ENCODE measurements around the gene UTP20.

Gene UTP20

GRCh38 chr12:101280006-101280505 lies at the start of gene UTP20:
UTP20 (plus strand) TSS chr12:101280105; CDS start chr12:101280283, 178 bp downstream.
- H3K36me3 Mint-ChIP-seq, result peaks cover 2% of the 10 kb centered on the region
- CTCF ChIA-PET, result no interaction called here
- no peaks in the 10 kb centered on the region for H3K9me3 Mint-ChIP-seq
- H3K27ac Mint-ChIP-seq, result peak within 1 kb of the TSS; percentile 73
- peaks cover 15% of the 10 kb centered on the region for H3K4me1 Mint-ChIP-seq
- DNase-seq, result peak; percentile 94
- peak within 1 kb of the TSS; percentile 90 for H3K4me3 Mint-ChIP-seq
- peaks cover 19% of the 10 kb centered on the region for H3K27me3 Mint-ChIP-seq

- no peaks in the 10 kb centered on the region for H3K27me3 Mint-ChIP-seq
- H3K4me3 Mint-ChIP-seq, result no peak overlapping the region
- DNase-seq, result no peak
Measured at GRCh38 chr12:101230547-101230946, 49.4 kb upstream of the UTP20 start.

GRCh38 chr12:101231636-101232035 lies 48.3 kb upstream of the UTP20 start:
- Mint-ChIP-seq H3K4me3 (no peak overlapping the region), H3K36me3 (no peaks in the 10 kb centered on the region), H3K27ac (no peak overlapping the region), H3K4me1 (no peaks in the 10 kb centered on the region), H3K27me3 (no peaks in the 10 kb centered on the region), H3K9me3 (no peaks in the 10 kb centered on the region)
- DNase-seq, result no peak
- CTCF ChIA-PET, result no interaction called here

More at GRCh38 chr12:101230547-101230946, 49.4 kb upstream of the UTP20 start:
- Mint-ChIP-seq H3K9me3 (no peaks in the 10 kb centered on the region), H3K36me3 (no peaks in the 10 kb centered on the region), H3K4me1 (no peaks in the 10 kb centered on the region), H3K27ac (no peak overlapping the region)
- CTCF ChIA-PET, result no interaction called here

- CTCF ChIA-PET, result no interaction called here
Measured at GRCh38 chr12:101235686-101236085, 44.2 kb upstream of the UTP20 start.

GRCh38 chr12:101238306-101238705 lies 41.6 kb upstream of the UTP20 start:
- no peaks in the 10 kb centered on the region for H3K36me3 Mint-ChIP-seq
- no peaks in the 10 kb centered on the region for H3K9me3 Mint-ChIP-seq
- no peaks in the 10 kb centered on the region for H3K4me1 Mint-ChIP-seq
- DNase-seq, result no peak
- CTCF ChIA-PET, result no interaction called here
- no peaks in the 10 kb centered on the region for H3K27me3 Mint-ChIP-seq
- no peak overlapping the region for H3K4me3 Mint-ChIP-seq
- no peak overlapping the region for H3K27ac Mint-ChIP-seq

More at GRCh38 chr12:101235686-101236085, 44.2 kb upstream of the UTP20 start:
- no peak for DNase-seq
- no peaks in the 10 kb centered on the region for H3K27me3 Mint-ChIP-seq
- no peak overlapping the region for H3K27ac Mint-ChIP-seq
- H3K9me3 Mint-ChIP-seq, result no peaks in the 10 kb centered on the region
- no peaks in the 10 kb centered on the region for H3K36me3 Mint-ChIP-seq
- H3K4me1 Mint-ChIP-seq, result no peaks in the 10 kb centered on the region
- H3K4me3 Mint-ChIP-seq, result no peak overlapping the region

GRCh38 chr12:101238800-101239329 lies 41.0 kb upstream of the UTP20 start:
- Mint-ChIP-seq H3K27ac (no peak overlapping the region), H3K9me3 (no peaks in the 10 kb centered on the region), H3K4me3 (no peak overlapping the region), H3K36me3 (no peaks in the 10 kb centered on the region), H3K4me1 (no peaks in the 10 kb centered on the region), H3K27me3 (no peaks in the 10 kb centered on the region)
- no peak for DNase-seq
- CTCF ChIA-PET, result no interaction called here

- Mint-ChIP-seq H3K27me3 (peaks cover 3% of the 10 kb centered on the region), H3K27ac (no peak overlapping the region), H3K9me3 (no peaks in the 10 kb centered on the region), H3K4me3 (no peak overlapping the region), H3K36me3 (no peaks in the 10 kb centered on the region), H3K4me1 (no peaks in the 10 kb centered on the region)
- DNase-seq, result no peak
- CTCF ChIA-PET, result no interaction called here
Measured at GRCh38 chr12:101243074-101243473, 36.8 kb upstream of the UTP20 start.

GRCh38 chr12:101243616-101244015 lies 36.3 kb upstream of the UTP20 start:
- Mint-ChIP-seq H3K4me1 (no peaks in the 10 kb centered on the region), H3K27me3 (peaks cover 3% of the 10 kb centered on the region), H3K9me3 (no peaks in the 10 kb centered on the region), H3K27ac (no peak overlapping the region), H3K36me3 (no peaks in the 10 kb centered on the region), H3K4me3 (no peak overlapping the region)
- CTCF ChIA-PET, result no interaction called here
- no peak for DNase-seq

- no peaks in the 10 kb centered on the region for H3K36me3 Mint-ChIP-seq
- H3K27ac Mint-ChIP-seq, result no peak overlapping the region
- no peak for DNase-seq
- CTCF ChIA-PET, result no interaction called here
- peaks cover 3% of the 10 kb centered on the region for H3K27me3 Mint-ChIP-seq
- H3K9me3 Mint-ChIP-seq, result no peaks in the 10 kb centered on the region
- no peaks in the 10 kb centered on the region for H3K4me1 Mint-ChIP-seq
- H3K4me3 Mint-ChIP-seq, result no peak overlapping the region
Measured at GRCh38 chr12:101256266-101256665, 23.6 kb upstream of the UTP20 start.

GRCh38 chr12:101257357-101257756 lies 22.5 kb upstream of the UTP20 start:
- Mint-ChIP-seq H3K9me3 (no peaks in the 10 kb centered on the region), H3K27ac (no peak overlapping the region), H3K4me1 (no peaks in the 10 kb centered on the region), H3K4me3 (no peak overlapping the region), H3K27me3 (peaks cover 3% of the 10 kb centered on the region), H3K36me3 (no peaks in the 10 kb centered on the region)
- CTCF ChIA-PET, result no interaction called here
- DNase-seq, result no peak

- DNase-seq, result no peak
- Mint-ChIP-seq H3K36me3 (no peaks in the 10 kb centered on the region), H3K9me3 (no peaks in the 10 kb centered on the region), H3K4me1 (no peaks in the 10 kb centered on the region), H3K27me3 (peaks cover 23% of the 10 kb centered on the region), H3K27ac (no peak overlapping the region), H3K4me3 (no peak overlapping the region)
- CTCF ChIA-PET, result no interaction called here
Measured at GRCh38 chr12:101267111-101267510, 12.8 kb upstream of the UTP20 start.

- no peak overlapping the region for H3K4me3 Mint-ChIP-seq
- H3K36me3 Mint-ChIP-seq, result no peaks in the 10 kb centered on the region
- H3K27me3 Mint-ChIP-seq, result peaks cover 19% of the 10 kb centered on the region
- no peak overlapping the region for H3K27ac Mint-ChIP-seq
- peaks cover 8% of the 10 kb centered on the region for H3K4me1 Mint-ChIP-seq
- H3K9me3 Mint-ChIP-seq, result no peaks in the 10 kb centered on the region
- CTCF ChIA-PET, result interaction anchor here (0.7 kb wide), 1 partner anchor 46 kb away, joined by 3 read pairs; no protein-coding TSS in a partner anchor
- no peak for DNase-seq
Measured at GRCh38 chr12:101276433-101276832, 3.5 kb upstream of the UTP20 start.

GRCh38 chr12:101277443-101277842 lies 2.5 kb upstream of the UTP20 start:
- CTCF ChIA-PET, result no interaction called here
- Mint-ChIP-seq H3K4me1 (peaks cover 13% of the 10 kb centered on the region), H3K27ac (no peak overlapping the region), H3K9me3 (no peaks in the 10 kb centered on the region), H3K4me3 (no peak overlapping the region), H3K27me3 (peaks cover 19% of the 10 kb centered on the region), H3K36me3 (no peaks in the 10 kb centered on the region)
- no peak for DNase-seq

GRCh38 chr12:101287357-101287756 lies 7.5 kb downstream of the UTP20 start:
- Mint-ChIP-seq H3K9me3 (no peaks in the 10 kb centered on the region), H3K4me1 (peaks cover 2% of the 10 kb centered on the region)

GRCh38 chr12:101297661-101298060 lies 17.8 kb downstream of the UTP20 start:
- Mint-ChIP-seq H3K27me3 (no peaks in the 10 kb centered on the region), H3K4me3 (no peak overlapping the region), H3K36me3 (peaks cover 26% of the 10 kb centered on the region), H3K4me1 (no peaks in the 10 kb centered on the region), H3K9me3 (no peaks in the 10 kb centered on the region), H3K27ac (no peak overlapping the region)
- CTCF ChIA-PET, result no interaction called here
- no peak for DNase-seq

More at GRCh38 chr12:101287357-101287756, 7.5 kb downstream of the UTP20 start:
- Mint-ChIP-seq H3K4me3 (no peak overlapping the region), H3K27me3 (no peaks in the 10 kb centered on the region), H3K36me3 (peaks cover 25% of the 10 kb centered on the region), H3K27ac (no peak overlapping the region)
- DNase-seq, result no peak
- CTCF ChIA-PET, result no interaction called here

GRCh38 chr12:101298426-101298825 lies 18.5 kb downstream of the UTP20 start:
- no peaks in the 10 kb centered on the region for H3K27me3 Mint-ChIP-seq
- peaks cover 26% of the 10 kb centered on the region for H3K36me3 Mint-ChIP-seq
- H3K9me3 Mint-ChIP-seq, result no peaks in the 10 kb centered on the region
- CTCF ChIA-PET, result no interaction called here
- H3K4me1 Mint-ChIP-seq, result no peaks in the 10 kb centered on the region
- no peak overlapping the region for H3K4me3 Mint-ChIP-seq
- no peak for DNase-seq
- H3K27ac Mint-ChIP-seq, result no peak overlapping the region
